ENCODE measurements around the gene ABCA6.

Gene ABCA6, protein sequence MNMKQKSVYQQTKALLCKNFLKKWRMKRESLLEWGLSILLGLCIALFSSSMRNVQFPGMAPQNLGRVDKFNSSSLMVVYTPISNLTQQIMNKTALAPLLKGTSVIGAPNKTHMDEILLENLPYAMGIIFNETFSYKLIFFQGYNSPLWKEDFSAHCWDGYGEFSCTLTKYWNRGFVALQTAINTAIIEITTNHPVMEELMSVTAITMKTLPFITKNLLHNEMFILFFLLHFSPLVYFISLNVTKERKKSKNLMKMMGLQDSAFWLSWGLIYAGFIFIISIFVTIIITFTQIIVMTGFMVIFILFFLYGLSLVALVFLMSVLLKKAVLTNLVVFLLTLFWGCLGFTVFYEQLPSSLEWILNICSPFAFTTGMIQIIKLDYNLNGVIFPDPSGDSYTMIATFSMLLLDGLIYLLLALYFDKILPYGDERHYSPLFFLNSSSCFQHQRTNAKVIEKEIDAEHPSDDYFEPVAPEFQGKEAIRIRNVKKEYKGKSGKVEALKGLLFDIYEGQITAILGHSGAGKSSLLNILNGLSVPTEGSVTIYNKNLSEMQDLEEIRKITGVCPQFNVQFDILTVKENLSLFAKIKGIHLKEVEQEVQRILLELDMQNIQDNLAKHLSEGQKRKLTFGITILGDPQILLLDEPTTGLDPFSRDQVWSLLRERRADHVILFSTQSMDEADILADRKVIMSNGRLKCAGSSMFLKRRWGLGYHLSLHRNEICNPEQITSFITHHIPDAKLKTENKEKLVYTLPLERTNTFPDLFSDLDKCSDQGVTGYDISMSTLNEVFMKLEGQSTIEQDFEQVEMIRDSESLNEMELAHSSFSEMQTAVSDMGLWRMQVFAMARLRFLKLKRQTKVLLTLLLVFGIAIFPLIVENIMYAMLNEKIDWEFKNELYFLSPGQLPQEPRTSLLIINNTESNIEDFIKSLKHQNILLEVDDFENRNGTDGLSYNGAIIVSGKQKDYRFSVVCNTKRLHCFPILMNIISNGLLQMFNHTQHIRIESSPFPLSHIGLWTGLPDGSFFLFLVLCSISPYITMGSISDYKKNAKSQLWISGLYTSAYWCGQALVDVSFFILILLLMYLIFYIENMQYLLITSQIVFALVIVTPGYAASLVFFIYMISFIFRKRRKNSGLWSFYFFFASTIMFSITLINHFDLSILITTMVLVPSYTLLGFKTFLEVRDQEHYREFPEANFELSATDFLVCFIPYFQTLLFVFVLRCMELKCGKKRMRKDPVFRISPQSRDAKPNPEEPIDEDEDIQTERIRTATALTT (N-terminal part only)

DNA sequence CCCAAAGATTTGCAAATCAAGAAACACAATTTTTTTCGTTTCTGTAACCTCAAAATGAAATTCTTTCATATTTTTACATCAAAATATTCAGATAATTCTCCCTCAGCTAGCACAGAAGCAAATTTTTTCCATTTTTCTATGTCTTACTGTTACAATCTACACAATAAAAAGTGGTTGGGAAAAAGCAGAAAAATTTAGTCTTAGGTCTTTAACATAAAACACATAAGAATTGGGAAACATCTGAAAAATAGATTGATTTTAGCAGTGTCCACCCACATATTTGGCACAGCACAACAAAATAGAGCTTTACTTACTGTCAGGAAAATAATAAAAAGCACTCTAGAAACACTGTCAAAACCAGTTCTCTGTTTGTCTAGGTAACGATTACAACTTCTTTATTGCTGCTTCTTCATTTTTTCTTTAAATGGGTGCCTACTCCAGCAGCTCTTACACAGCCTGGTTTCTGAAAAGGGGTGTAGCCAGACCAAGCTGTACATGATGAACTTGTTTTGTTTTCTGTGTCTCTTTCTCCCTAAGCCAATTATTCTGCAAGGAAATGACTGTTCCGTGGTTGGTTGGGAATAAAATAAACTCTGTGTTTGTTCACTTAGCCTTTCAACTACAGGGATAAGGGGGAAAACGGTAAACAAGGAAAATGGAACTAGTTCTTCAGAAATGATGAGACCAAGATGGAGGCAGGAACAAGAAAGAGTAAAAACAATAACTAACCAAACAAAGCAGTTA, at the start of gene ABCA6:
Gene ABCA6, minus strand, starts transcription at position 465 of the 744 bp plus-strand sequence. CDS start 1,192 bp downstream, outside the sequence.
- TF ChIP-seq CTCF (IDR thresholded peaks at IDR 0.05; ENCODE audit: low read depth, low read length): no peak
- peak; percentile 45 for DNase-seq (ENCODE audit: extremely low read depth, low read depth)

GRCh38 chr17:69188796-69189195, 47.1 kb upstream of the ABCA6 start:
- TF ChIP-seq CTCF (IDR thresholded peaks at IDR 0.05; ENCODE audit: low read depth, low read length): no peak

GRCh38 chr17:69188064-69188463, 46.4 kb upstream of the ABCA6 start:
- no peak for TF ChIP-seq CTCF (IDR thresholded peaks at IDR 0.05; ENCODE audit: low read depth, low read length)
- DNase-seq (ENCODE audit: extremely low read depth, low read depth): no peak

More at GRCh38 chr17:69188796-69189195, 47.1 kb upstream of the ABCA6 start:
- no peak for DNase-seq (ENCODE audit: extremely low read depth, low read depth)

- no peak for DNase-seq (ENCODE audit: extremely low read depth, low read depth)
- no peak for TF ChIP-seq CTCF (IDR thresholded peaks at IDR 0.05; ENCODE audit: low read depth, low read length)
These were observed 45.6 kb upstream of the ABCA6 start for GRCh38 chr17:69187294-69187693.

GRCh38 chr17:69179227-69179952, 37.7 kb upstream of the ABCA6 start:
- no peak for TF ChIP-seq CTCF (IDR thresholded peaks at IDR 0.05; ENCODE audit: low read depth, low read length)
- no peak for DNase-seq (ENCODE audit: extremely low read depth, low read depth)

- DNase-seq (ENCODE audit: extremely low read depth, low read depth): no peak
- no peak for TF ChIP-seq CTCF (IDR thresholded peaks at IDR 0.05; ENCODE audit: low read depth, low read length)
These were observed 34.7 kb upstream of the ABCA6 start for GRCh38 chr17:69176457-69176795.
